Testis (tissue), 2 donors: ENCODE results near the gene MAGEB5.

Experiments used
- POLR2A ChIP-seq: fragments of 450-650 bp; IDR thresholded peaks from one replicate; pipeline ENCODE4 v1.6.1; 2017; ENCODE audit warnings: antibody characterized with exemption, mild to moderate bottlenecking, moderate library complexity
- TF ChIP-seq, protein P1 (sequence below), 3 experiments: fragments of 450-650 bp in 2 of 3; fragments of 200-600 bp in 1 of 3; sonication (generic) in 1 of 3; IDR thresholded peaks; one replicate each; pipeline ENCODE4 v1.5.1; 2016 to 2019; ENCODE audit warnings: antibody characterized with exemption in 3 of 3, mild to moderate bottlenecking in 2 of 3, moderate library complexity in 1 of 3

DNA sequence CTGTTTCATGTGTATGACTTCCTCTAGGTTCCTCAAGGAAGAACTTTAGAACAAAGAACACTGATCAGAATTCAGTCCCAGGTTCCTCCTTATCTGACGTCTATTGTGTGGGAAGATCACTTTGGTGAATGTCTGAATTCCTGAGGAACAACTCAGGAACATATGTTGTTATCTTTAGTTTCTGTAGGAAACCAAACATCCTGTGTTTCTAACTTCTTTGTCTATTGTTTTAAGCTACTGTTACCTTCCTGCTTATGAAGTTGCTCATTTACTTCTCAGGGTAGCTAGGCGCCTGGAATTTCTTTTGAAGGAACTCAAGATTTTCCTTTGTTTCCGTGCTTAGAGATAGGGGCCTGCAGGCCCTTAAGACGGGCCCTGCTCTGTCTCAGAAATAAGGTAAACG is 46.2 kb downstream of the MAGEB5 start:
- no peak for TF ChIP-seq POLR2A
- TF ChIP-seq, protein P1, sequence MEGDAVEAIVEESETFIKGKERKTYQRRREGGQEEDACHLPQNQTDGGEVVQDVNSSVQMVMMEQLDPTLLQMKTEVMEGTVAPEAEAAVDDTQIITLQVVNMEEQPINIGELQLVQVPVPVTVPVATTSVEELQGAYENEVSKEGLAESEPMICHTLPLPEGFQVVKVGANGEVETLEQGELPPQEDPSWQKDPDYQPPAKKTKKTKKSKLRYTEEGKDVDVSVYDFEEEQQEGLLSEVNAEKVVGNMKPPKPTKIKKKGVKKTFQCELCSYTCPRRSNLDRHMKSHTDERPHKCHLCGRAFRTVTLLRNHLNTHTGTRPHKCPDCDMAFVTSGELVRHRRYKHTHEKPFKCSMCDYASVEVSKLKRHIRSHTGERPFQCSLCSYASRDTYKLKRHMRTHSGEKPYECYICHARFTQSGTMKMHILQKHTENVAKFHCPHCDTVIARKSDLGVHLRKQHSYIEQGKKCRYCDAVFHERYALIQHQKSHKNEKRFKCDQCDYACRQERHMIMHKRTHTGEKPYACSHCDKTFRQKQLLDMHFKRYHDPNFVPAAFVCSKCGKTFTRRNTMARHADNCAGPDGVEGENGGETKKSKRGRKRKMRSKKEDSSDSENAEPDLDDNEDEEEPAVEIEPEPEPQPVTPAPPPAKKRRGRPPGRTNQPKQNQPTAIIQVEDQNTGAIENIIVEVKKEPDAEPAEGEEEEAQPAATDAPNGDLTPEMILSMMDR (IDR thresholded peaks at IDR 0.05) = no peak
